Thyroid gland (tissue), 4 donors: Measurements from ENCODE around the gene AMFR. TPM values are rescaled to one million over a fixed set of nuclear protein-coding genes. Genes with fewer than 3 reads are reported as not detected.

ENCODE experiments used
- DNase-seq, 2 donors: peaks; one replicate each; pipeline ENCODE4 v3.0.0-alpha.2; 2019
- H3K27ac ChIP-seq, 3 donors: fragments of 200-600 bp; sonication (generic); 1 replicate in 2 of 3; 2 replicates in 1 of 3; pipeline ENCODE4 v1.5.1; 2016 to 2019; ENCODE audit warnings: mild to moderate bottlenecking in 1 of 3, moderate library complexity in 1 of 3
- H3K27me3 ChIP-seq: fragments of 200-600 bp; sonication (generic); one replicate; pipeline ENCODE4 v1.5.1; 2019
- H3K36me3 ChIP-seq, 2 donors: fragments of 200-600 bp; sonication (generic); one replicate each; pipeline ENCODE4 v1.5.1; 2016 to 2019
- H3K4me1 ChIP-seq, 2 donors: fragments of 200-600 bp; sonication (generic); one replicate each; pipeline ENCODE4 v1.5.1; 2017 to 2019
- H3K4me3 ChIP-seq, 3 donors: fragments of 200-600 bp; sonication (generic); replicated peaks in 1 of 3; 1 replicate in 2 of 3; 2 replicates in 1 of 3; pipeline ENCODE4 v1.5.1; 2016; ENCODE audit warnings: mild to moderate bottlenecking in 1 of 3
- H3K9me3 ChIP-seq: fragments of 200-600 bp; sonication (generic); one replicate; pipeline ENCODE4 v1.5.1; 2017
- POLR2A ChIP-seq, 2 donors: fragments of 450-650 bp; IDR thresholded peaks; one replicate each; pipeline ENCODE4 v1.6.1; 2017; ENCODE audit warnings: antibody characterized with exemption in 2 of 2, mild to moderate bottlenecking in 2 of 2, moderate library complexity in 1 of 2
- WGBS, 2 donors: methylation state at CpG; one replicate each; pipeline ENCODE4 v1.1.5; 2017; 5-methylcytosine and 5-hydroxymethylcytosine counted together
- intact Hi-C: fragments of 100-400 bp; cut with DNase I; formaldehyde crosslinking; loops from one replicate; pipeline ENCODE4 v1.15.1; 2023
- total RNA-seq, 4 donors: library from RNA; depleted of rRNA; stranded (reverse); fragments of >200 nt; gene quantifications; one replicate each; pipeline ENCODE4 v1.2.3, GENCODE V29; 2016
- TF ChIP-seq, protein P1 (sequence below), 6 experiments: fragments of 200-600 bp in 3 of 6; fragments of 450-650 bp in 3 of 6; sonication (generic) in 3 of 6; IDR thresholded peaks; one replicate each; pipeline ENCODE4 v1.5.1; 2016 to 2019; ENCODE audit warnings: antibody characterized with exemption in 6 of 6, mild to moderate bottlenecking in 2 of 6, inconsistent platforms in 1 of 6, moderate library complexity in 1 of 6

AMFR gene
- total RNA-seq, 4 donors from 2014 or later, result 130 to 167 (median 146) TPM

DNA sequence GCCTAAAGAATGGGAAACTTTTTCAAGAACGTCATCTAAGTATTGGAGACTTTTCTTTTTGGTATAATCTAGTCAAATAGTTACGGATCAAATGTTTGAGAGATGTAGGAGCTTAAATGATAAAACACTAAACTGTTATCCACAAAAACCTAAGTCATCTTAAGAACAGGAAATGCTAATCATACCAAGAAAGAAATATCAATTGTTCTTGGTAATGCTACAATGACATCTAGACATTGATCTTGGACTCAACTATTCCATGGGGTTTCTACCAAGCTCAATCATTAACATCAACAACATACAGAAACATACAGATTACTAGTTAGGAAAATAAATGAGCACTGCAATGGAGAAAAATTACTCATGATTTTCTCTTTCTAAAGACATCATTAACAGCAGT, 21.9 kb upstream of the AMFR start:
- Histone ChIP-seq H3K9me3 (no peaks in the 10 kb centered on the region), H3K27ac (no peak overlapping the region), H3K27me3 (no peaks in the 10 kb centered on the region), H3K4me1 (peaks cover 15% of the 10 kb centered on the region in 2 donors), H3K4me3 (no peak overlapping the region), H3K36me3 (peaks cover 8 to 11% of the 10 kb centered on the region in 2 donors)
- WGBS, 2 donors, result 64 to 92% methylated on average over 2 of the region's 2 CpGs
- no peak for DNase-seq
- no peak for TF ChIP-seq POLR2A (IDR thresholded peaks at IDR 0.05)
- TF ChIP-seq, protein P1, sequence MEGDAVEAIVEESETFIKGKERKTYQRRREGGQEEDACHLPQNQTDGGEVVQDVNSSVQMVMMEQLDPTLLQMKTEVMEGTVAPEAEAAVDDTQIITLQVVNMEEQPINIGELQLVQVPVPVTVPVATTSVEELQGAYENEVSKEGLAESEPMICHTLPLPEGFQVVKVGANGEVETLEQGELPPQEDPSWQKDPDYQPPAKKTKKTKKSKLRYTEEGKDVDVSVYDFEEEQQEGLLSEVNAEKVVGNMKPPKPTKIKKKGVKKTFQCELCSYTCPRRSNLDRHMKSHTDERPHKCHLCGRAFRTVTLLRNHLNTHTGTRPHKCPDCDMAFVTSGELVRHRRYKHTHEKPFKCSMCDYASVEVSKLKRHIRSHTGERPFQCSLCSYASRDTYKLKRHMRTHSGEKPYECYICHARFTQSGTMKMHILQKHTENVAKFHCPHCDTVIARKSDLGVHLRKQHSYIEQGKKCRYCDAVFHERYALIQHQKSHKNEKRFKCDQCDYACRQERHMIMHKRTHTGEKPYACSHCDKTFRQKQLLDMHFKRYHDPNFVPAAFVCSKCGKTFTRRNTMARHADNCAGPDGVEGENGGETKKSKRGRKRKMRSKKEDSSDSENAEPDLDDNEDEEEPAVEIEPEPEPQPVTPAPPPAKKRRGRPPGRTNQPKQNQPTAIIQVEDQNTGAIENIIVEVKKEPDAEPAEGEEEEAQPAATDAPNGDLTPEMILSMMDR (IDR thresholded peaks at IDR 0.05), result no peak
- intact Hi-C loops, result no loop called here

DNA sequence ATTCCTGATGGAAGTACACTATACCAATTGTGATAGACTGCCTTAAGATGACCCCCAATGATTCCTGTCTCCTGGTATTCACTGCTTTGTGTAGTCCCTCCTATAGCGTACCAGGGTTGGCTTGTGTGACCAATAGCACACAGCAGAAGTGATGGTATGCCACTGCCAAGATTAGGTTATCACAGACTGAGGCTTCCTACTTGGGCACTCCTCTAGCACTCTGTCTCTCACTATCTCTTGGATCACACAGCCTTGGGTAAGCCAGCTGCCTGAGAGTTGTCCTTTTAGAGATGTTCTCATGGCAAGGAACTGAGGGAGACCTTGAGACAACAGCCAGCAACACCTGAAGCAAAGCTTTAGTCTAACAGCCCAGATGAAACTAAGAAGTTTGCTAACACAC, 12.7 kb upstream of the AMFR start:
- WGBS, 2 donors, result 95 to 100% methylated on average over 1 of the region's 1 CpG
- H3K27me3 ChIP-seq, result no peaks in the 10 kb centered on the region
- H3K4me3 ChIP-seq, result no peak overlapping the region
- no peaks in the 10 kb centered on the region for H3K9me3 ChIP-seq
- peaks cover 14 to 15% of the 10 kb centered on the region in 2 donors for H3K36me3 ChIP-seq
- no peak for DNase-seq
- intact Hi-C loops, result no loop called here
- no peak for TF ChIP-seq POLR2A (IDR thresholded peaks at IDR 0.05)
- TF ChIP-seq, protein P1 (IDR thresholded peaks at IDR 0.05), result no peak
- no peak overlapping the region for H3K27ac ChIP-seq
- no peaks in the 10 kb centered on the region for H3K4me1 ChIP-seq

DNA sequence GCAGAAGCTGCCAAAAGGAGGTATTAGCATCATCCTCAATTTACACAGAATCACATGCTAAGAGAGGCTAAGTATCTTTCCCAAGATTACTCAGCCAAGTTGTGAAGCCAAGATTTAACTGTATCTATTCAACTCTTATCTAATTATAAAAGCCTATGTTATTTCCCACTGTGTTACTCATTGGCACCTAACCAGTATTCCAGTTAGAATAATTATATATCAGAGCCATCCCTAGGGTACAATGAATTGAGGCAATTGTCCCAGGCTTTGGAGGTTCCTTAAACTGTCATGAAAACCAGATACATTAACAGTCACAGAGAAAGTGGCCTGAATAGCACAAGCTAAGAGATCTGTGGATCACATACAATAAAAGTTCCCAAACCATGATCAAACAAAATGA, 10.9 kb upstream of the AMFR start:
- TF ChIP-seq, protein P1 (IDR thresholded peaks at IDR 0.05), result no peak
- TF ChIP-seq POLR2A (IDR thresholded peaks at IDR 0.05), result no peak
- peaks cover 0 to 1% of the 10 kb centered on the region in 2 donors for H3K4me1 ChIP-seq
- peaks cover 13 to 14% of the 10 kb centered on the region in 2 donors for H3K36me3 ChIP-seq

DNA sequence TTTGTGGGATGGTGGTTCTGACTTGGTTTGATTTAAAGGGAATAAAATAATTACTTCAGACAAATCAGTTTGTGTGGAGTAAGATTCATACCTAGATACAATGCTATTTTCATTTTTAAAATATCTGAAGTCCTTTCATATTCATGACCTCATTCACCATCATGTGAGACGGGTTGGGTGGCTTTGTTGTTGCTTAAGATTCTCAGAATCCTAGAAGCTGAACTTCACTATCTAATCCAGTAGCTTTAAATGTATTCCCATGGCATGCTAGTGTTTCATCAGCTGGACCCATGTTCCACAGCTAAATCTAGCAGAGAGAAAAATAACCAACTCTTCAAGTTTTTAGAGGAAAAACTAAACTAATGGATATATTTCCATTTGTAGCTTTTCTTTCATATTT, 2.7 kb upstream of the AMFR start:
- TF ChIP-seq, protein P1 (IDR thresholded peaks at IDR 0.05), result no peak
- no peak for TF ChIP-seq POLR2A (IDR thresholded peaks at IDR 0.05)
- H3K4me1 ChIP-seq, result peaks cover 22 to 31% of the 10 kb centered on the region in 2 donors
- H3K36me3 ChIP-seq, result no peaks in the 10 kb centered on the region
- H3K27me3 ChIP-seq, result no peaks in the 10 kb centered on the region
- no peaks in the 10 kb centered on the region for H3K9me3 ChIP-seq
- H3K27ac ChIP-seq, result no peak overlapping the region
- intact Hi-C loops, result no loop called here
- WGBS, 2 donors, result 84 to 86% methylated on average over 1 of the region's 1 CpG
- H3K4me3 ChIP-seq, result no peak overlapping the region
- DNase-seq, result no peak

More for the DNA sequence above, 10.9 kb upstream of the AMFR start:
- no peaks in the 10 kb centered on the region for H3K27me3 ChIP-seq
- intact Hi-C loops, result no loop called here
- no peaks in the 10 kb centered on the region for H3K9me3 ChIP-seq
- H3K4me3 ChIP-seq, result no peak overlapping the region
- no peak for DNase-seq
- no peak overlapping the region for H3K27ac ChIP-seq

DNA sequence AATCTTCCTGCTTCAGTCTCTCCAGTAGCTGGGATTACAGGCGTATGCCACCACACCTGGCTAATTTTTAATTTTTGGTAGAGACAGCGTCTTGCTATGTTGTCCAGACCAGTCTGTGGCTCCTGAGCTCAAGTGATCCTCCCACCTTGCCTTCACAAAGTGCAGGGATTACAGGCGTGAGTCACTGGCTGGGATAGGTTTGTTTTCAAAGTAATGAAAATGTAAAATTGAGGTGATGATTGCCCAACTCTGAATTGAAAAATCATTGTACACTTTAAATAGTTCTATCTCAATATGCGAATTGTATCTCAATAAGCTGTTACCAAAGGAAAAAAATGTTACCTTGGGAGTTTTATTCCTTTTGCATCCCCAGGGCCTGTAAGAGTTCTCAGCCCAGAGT, 1.2 kb upstream of the AMFR start:
- 93 to 99% methylated on average over 4 of the region's 4 CpGs for WGBS, 2 donors
- Histone ChIP-seq H3K4me3 (no peak overlapping the region), H3K27ac (no peak overlapping the region), H3K27me3 (no peaks in the 10 kb centered on the region), H3K9me3 (no peaks in the 10 kb centered on the region), H3K36me3 (no peaks in the 10 kb centered on the region), H3K4me1 (peaks cover 32 to 46% of the 10 kb centered on the region in 2 donors)
- TF ChIP-seq POLR2A (IDR thresholded peaks at IDR 0.05), result no peak
- TF ChIP-seq, protein P1 (IDR thresholded peaks at IDR 0.05), result no peak
- intact Hi-C loops, result no loop called here
- no peak for DNase-seq
